HG03103 (cell line): ENCODE data around the gene METTL22.

Source experiments
- ATAC-seq: cut with Tn5 transposase; IDR thresholded peaks from one replicate; pipeline ENCODE4 v1.9.1; 2021; ENCODE audit warnings: low read depth; ENCODE audit not compliant: unreplicated experiment

METTL22 gene

GRCh38 chr16:8621572-8622314 lies at the start of gene METTL22:
TSS of gene METTL22 (plus strand) at chr16:8621698. CDS start at chr16:8625666, 3,968 bp downstream.
- peak; percentile 80 for ATAC-seq

- ATAC-seq, result no peak
Observed at GRCh38 chr16:8572063-8572918, 49.2 kb upstream of the METTL22 start.

GRCh38 chr16:8572919-8573724 lies 48.4 kb upstream of the METTL22 start:
- no peak for ATAC-seq

GRCh38 chr16:8575399-8575798 lies 46.1 kb upstream of the METTL22 start:
- ATAC-seq, result no peak

GRCh38 chr16:8576141-8577004 lies 45.1 kb upstream of the METTL22 start:
- ATAC-seq, result no peak

GRCh38 chr16:8577678-8578304 lies 43.7 kb upstream of the METTL22 start:
- no peak for ATAC-seq

GRCh38 chr16:8579559-8579958 lies 41.9 kb upstream of the METTL22 start:
- ATAC-seq, result no peak

GRCh38 chr16:8581831-8582580 lies 39.5 kb upstream of the METTL22 start:
- ATAC-seq, result peak; percentile 64

- ATAC-seq, result no peak
Observed at GRCh38 chr16:8583199-8583598, 38.3 kb upstream of the METTL22 start.

GRCh38 chr16:8583732-8584131 lies 37.8 kb upstream of the METTL22 start:
- no peak for ATAC-seq

- no peak for ATAC-seq
Observed at GRCh38 chr16:8585041-8585440, 36.5 kb upstream of the METTL22 start.

GRCh38 chr16:8585857-8586256 lies 35.6 kb upstream of the METTL22 start:
- ATAC-seq, result no peak

GRCh38 chr16:8587065-8587464 lies 34.4 kb upstream of the METTL22 start:
- ATAC-seq, result no peak

- ATAC-seq, result no peak
Observed at GRCh38 chr16:8588682-8589056, 32.8 kb upstream of the METTL22 start.

- no peak for ATAC-seq
Observed at GRCh38 chr16:8589057-8589899, 32.2 kb upstream of the METTL22 start.

GRCh38 chr16:8589900-8590688 lies 31.4 kb upstream of the METTL22 start, which contains the start of gene TMEM114:
TSS of gene TMEM114 (minus strand) at chr16:8590511. CDS start at chr16:8589838, 673 bp downstream.
- ATAC-seq, result no peak

GRCh38 chr16:8590811-8591210 lies 30.7 kb upstream of the METTL22 start:
- no peak for ATAC-seq
